Kidney epithelial cell (primary cell): ENCODE data around the gene NCKAP5. TPM values are rescaled to one million over a fixed set of nuclear protein-coding genes. Genes with fewer than 3 reads are reported as not detected.

ENCODE experiments used
- DNase-seq: peaks from one replicate; pipeline ENCODE4 v3.0.0-alpha.2; 2010; ENCODE audit warnings: low read depth
- H3K27me3 ChIP-seq: 2 replicates; pipeline ENCODE4 v1.6.0; 2011; ENCODE audit warnings: low read length; ENCODE audit not compliant: control insufficient read depth, insufficient read depth
- H3K36me3 ChIP-seq: 2 replicates; pipeline ENCODE4 v1.5.1; 2011; ENCODE audit warnings: low read length; ENCODE audit not compliant: control insufficient read depth, insufficient read depth
- H3K4me3 ChIP-seq: 2 replicates; pipeline ENCODE4 v1.5.1; 2011; ENCODE audit warnings: low read depth, mild to moderate bottlenecking, control low read depth, low read length
- total RNA-seq: library from RNA; depleted of rRNA; stranded (reverse); fragments of >200 nt; gene quantifications from 2 replicates; pipeline ENCODE4 v1.2.3, GENCODE V29; 2015
- TF ChIP-seq, protein P1 (sequence below): IDR thresholded peaks from 2 replicates; pipeline ENCODE4 v1.5.1; 2011; ENCODE audit warnings: mild to moderate bottlenecking, moderate library complexity, low read length, control low read depth, inconsistent platforms; ENCODE audit not compliant: insufficient read depth, poor library complexity, severe bottlenecking

Gene NCKAP5
- total RNA-seq, 1 donor from 2014 or later: 0.33 TPM

GRCh38 chr2:133420788-133421187 is 147.5 kb downstream of the NCKAP5 start:
- Histone ChIP-seq H3K4me3 (no peak overlapping the region), H3K36me3 (no peaks in the 10 kb centered on the region), H3K27me3 (no peaks in the 10 kb centered on the region)
- TF ChIP-seq, protein P1, sequence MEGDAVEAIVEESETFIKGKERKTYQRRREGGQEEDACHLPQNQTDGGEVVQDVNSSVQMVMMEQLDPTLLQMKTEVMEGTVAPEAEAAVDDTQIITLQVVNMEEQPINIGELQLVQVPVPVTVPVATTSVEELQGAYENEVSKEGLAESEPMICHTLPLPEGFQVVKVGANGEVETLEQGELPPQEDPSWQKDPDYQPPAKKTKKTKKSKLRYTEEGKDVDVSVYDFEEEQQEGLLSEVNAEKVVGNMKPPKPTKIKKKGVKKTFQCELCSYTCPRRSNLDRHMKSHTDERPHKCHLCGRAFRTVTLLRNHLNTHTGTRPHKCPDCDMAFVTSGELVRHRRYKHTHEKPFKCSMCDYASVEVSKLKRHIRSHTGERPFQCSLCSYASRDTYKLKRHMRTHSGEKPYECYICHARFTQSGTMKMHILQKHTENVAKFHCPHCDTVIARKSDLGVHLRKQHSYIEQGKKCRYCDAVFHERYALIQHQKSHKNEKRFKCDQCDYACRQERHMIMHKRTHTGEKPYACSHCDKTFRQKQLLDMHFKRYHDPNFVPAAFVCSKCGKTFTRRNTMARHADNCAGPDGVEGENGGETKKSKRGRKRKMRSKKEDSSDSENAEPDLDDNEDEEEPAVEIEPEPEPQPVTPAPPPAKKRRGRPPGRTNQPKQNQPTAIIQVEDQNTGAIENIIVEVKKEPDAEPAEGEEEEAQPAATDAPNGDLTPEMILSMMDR: no peak
- no peak for DNase-seq

GRCh38 chr2:133418671-133419070 is 149.6 kb downstream of the NCKAP5 start:
- no peak overlapping the region for H3K4me3 ChIP-seq
- DNase-seq: no peak
- no peaks in the 10 kb centered on the region for H3K36me3 ChIP-seq
- no peaks in the 10 kb centered on the region for H3K27me3 ChIP-seq
- TF ChIP-seq, protein P1: no peak

- TF ChIP-seq, protein P1: no peak
- H3K4me3 ChIP-seq: no peak overlapping the region
- no peaks in the 10 kb centered on the region for H3K36me3 ChIP-seq
- H3K27me3 ChIP-seq: no peaks in the 10 kb centered on the region
- DNase-seq: no peak
Measured at GRCh38 chr2:133418021-133418420, 150.2 kb downstream of the NCKAP5 start.

DNA sequence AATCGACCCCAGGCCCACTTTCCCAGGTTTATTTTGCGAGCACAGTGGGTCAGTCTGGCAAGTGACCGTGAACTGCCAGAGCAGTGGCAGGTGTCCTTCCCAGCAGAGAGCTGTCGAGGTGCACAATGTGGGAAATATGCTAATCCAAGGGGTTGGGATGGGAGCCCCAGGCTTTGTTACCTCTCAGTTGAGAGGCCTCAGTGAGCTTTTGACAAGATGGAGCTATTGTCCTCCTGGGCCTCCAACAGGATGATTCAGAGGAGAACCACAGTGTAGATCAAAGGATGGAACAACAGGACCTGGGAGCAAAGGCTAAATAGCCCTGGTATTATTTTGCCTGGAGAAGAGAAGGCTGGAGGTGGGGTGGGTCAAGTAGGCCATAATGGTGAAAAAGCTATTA is 150.8 kb downstream of the NCKAP5 start:
- DNase-seq: no peak

GRCh38 chr2:133416736-133417135 is 151.5 kb downstream of the NCKAP5 start:
- no peaks in the 10 kb centered on the region for H3K27me3 ChIP-seq
- TF ChIP-seq, protein P1: no peak
- H3K36me3 ChIP-seq: no peaks in the 10 kb centered on the region
- no peak overlapping the region for H3K4me3 ChIP-seq
- no peak for DNase-seq

More for the DNA sequence above, 150.8 kb downstream of the NCKAP5 start:
- TF ChIP-seq, protein P1: no peak
- Histone ChIP-seq H3K36me3 (no peaks in the 10 kb centered on the region), H3K27me3 (no peaks in the 10 kb centered on the region), H3K4me3 (no peak overlapping the region)

DNA sequence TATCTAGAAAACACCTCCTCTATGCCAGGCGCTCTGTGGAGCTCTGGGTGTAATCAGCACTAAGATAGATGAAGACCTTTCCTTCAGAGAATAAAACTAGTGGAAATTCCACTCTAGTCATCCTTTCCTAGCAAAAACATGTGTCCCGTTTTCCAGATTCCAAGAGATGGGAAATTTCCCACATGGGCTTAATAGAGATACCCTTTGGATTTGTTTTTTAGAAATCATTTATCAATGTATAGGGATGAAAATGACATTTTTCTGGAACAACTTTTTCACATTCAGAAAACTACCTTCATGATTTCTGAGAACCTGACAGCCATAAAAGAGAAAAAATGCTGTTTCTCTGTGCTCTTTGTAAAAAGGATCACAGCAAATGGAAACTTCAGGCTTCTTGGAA is 152.1 kb downstream of the NCKAP5 start:
- H3K27me3 ChIP-seq: no peaks in the 10 kb centered on the region
- no peak for DNase-seq
- H3K4me3 ChIP-seq: no peak overlapping the region
- TF ChIP-seq, protein P1: no peak
- H3K36me3 ChIP-seq: no peaks in the 10 kb centered on the region
